ENCODE results near the gene LY9. TPM values are rescaled to one million over a fixed set of nuclear protein-coding genes. Genes with fewer than 3 reads are reported as not detected.

Gene LY9
- polyA plus RNA-seq, 3 donors: 1.4 to 2.7 (median 1.7) TPM

DNA sequence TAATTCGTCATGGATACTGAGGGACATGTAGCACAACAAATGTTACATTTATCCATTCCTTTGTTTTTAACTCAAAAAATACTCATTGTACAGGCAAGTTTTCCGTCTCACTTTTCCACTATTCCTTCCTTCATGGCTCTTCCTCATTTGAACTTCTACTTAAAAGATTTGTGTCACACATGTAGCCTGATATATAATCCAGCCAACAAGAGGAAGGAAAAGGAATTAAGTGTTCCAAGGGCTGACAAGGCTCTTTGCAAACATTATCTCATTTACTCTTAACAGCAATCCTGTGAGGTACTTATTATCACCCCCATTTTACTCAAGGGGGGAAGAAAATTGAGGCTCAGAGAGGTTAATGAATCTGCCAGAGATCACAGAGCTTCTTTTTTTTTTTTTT lies 43.8 kb downstream of the LY9 start:
- Mint-ChIP-seq H3K9me3 (peaks cover 0 to 1% (median 0%) of the 10 kb centered on the region in 7 donors), H3K36me3 (peaks cover 65 to 89% of the 10 kb centered on the region in 2 donors), H3K4me3 (no peak overlapping the region), H3K27me3 (ENCODE audit: low read depth in 3 of 3) (peaks cover 0 to 2% (median 1%) of the 10 kb centered on the region in 3 donors), H3K4me1 (peaks cover 46% of the 10 kb centered on the region), H3K27ac (no peak overlapping the region)
- DNase-seq: no peak
- no peak overlapping the region for H3K27ac ChIP-seq (ENCODE audit: low read depth in 1 of 2, low read length in 2 of 2)
- H4K20me1 ChIP-seq (ENCODE audit: insufficient read depth, low read length): peaks cover 57% of the 10 kb centered on the region
- no peak overlapping the region for H3K4me2 ChIP-seq (replicated peaks; ENCODE audit: extremely low read depth, low read length, poor library complexity, severe bottlenecking)
- peaks cover 45 to 68% of the 10 kb centered on the region in 2 donors for H3K36me3 ChIP-seq (replicated peaks in 1 of 2; ENCODE audit: control insufficient read depth in 1 of 2, insufficient read depth in 2 of 2, low read length in 2 of 2)
- H3K79me2 ChIP-seq (ENCODE audit: insufficient read depth, low read length): peaks cover 21% of the 10 kb centered on the region
- no peak overlapping the region for H2AFZ ChIP-seq (ENCODE audit: insufficient read depth, low read depth, low read length, poor library complexity, severe bottlenecking)
- intact Hi-C loops (cut with micrococcal nuclease): loop anchor here in 1 of 2 donors (5.0 to 10.0 kb wide), 2 partner anchors 113 to 115 kb away; partner anchors contain the start of gene ITLN2
- H3K4me1 ChIP-seq (ENCODE audit: control insufficient read depth in 1 of 2, insufficient read depth in 2 of 2, low read length in 2 of 2): peaks cover 34 to 43% of the 10 kb centered on the region in 2 donors
- H3K9me3 ChIP-seq (replicated peaks in 1 of 2; ENCODE audit: control insufficient read depth in 1 of 2, insufficient read depth in 1 of 2, low read length in 2 of 2): peaks cover 0 to 3% of the 10 kb centered on the region in 2 donors
- H3K27me3 ChIP-seq (ENCODE audit: control insufficient read depth in 2 of 2, insufficient read depth in 2 of 2, low read length in 2 of 2): no peaks in the 10 kb centered on the region
- WGBS (ENCODE audit: insufficient coverage): 100% methylated on average over 1 of the region's 2 CpGs
- TF ChIP-seq, protein P1, sequence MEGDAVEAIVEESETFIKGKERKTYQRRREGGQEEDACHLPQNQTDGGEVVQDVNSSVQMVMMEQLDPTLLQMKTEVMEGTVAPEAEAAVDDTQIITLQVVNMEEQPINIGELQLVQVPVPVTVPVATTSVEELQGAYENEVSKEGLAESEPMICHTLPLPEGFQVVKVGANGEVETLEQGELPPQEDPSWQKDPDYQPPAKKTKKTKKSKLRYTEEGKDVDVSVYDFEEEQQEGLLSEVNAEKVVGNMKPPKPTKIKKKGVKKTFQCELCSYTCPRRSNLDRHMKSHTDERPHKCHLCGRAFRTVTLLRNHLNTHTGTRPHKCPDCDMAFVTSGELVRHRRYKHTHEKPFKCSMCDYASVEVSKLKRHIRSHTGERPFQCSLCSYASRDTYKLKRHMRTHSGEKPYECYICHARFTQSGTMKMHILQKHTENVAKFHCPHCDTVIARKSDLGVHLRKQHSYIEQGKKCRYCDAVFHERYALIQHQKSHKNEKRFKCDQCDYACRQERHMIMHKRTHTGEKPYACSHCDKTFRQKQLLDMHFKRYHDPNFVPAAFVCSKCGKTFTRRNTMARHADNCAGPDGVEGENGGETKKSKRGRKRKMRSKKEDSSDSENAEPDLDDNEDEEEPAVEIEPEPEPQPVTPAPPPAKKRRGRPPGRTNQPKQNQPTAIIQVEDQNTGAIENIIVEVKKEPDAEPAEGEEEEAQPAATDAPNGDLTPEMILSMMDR (IDR thresholded peaks at IDR 0.05): no peak
- H3K9ac ChIP-seq (ENCODE audit: insufficient read depth, low read length, poor library complexity, severe bottlenecking): no peak overlapping the region
- no peak overlapping the region for H3K4me3 ChIP-seq (replicated peaks in 1 of 3; ENCODE audit: low read depth in 2 of 3, low read length in 3 of 3)

DNA sequence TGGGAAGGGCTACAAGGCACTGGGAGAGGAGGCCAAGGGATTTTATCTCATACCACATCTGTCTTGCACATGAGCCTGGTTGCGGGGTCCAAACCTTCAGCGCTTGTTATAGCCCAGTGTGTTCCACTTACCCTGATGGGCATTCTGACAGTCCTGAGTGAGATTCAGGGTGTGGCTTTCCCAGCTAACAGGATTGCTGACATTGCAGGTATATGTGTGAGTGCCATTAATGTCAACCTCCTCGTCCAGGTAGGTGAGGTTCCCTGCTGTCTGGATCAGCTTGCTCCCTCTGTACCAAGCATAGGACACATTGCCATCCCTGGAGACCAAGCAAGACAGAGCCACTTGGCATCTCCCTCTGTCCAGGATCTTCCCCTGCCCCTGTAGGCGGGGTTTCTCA lies 45.1 kb downstream of the LY9 start:
- TF ChIP-seq, protein P1 (IDR thresholded peaks at IDR 0.05): no peak
- no peak overlapping the region for H3K27ac Mint-ChIP-seq
- Histone ChIP-seq H3K27me3 (ENCODE audit: control insufficient read depth in 2 of 2, insufficient read depth in 2 of 2, low read length in 2 of 2) (no peaks in the 10 kb centered on the region), H3K36me3 (replicated peaks in 1 of 2; ENCODE audit: control insufficient read depth in 1 of 2, insufficient read depth in 2 of 2, low read length in 2 of 2) (peaks cover 39 to 55% of the 10 kb centered on the region in 2 donors), H3K4me2 (replicated peaks; ENCODE audit: extremely low read depth, low read length, poor library complexity, severe bottlenecking) (no peak overlapping the region), H3K4me1 (ENCODE audit: control insufficient read depth in 1 of 2, insufficient read depth in 2 of 2, low read length in 2 of 2) (peaks cover 32 to 47% of the 10 kb centered on the region in 2 donors), H3K9ac (ENCODE audit: insufficient read depth, low read length, poor library complexity, severe bottlenecking) (no peak overlapping the region), H3K79me2 (ENCODE audit: insufficient read depth, low read length) (peaks cover 30% of the 10 kb centered on the region), H2AFZ (ENCODE audit: insufficient read depth, low read depth, low read length, poor library complexity, severe bottlenecking) (no peak overlapping the region), H4K20me1 (ENCODE audit: insufficient read depth, low read length) (peaks cover 70% of the 10 kb centered on the region), H3K27ac (ENCODE audit: low read depth in 1 of 2, low read length in 2 of 2) (no peak overlapping the region), H3K9me3 (replicated peaks in 1 of 2; ENCODE audit: control insufficient read depth in 1 of 2, insufficient read depth in 1 of 2, low read length in 2 of 2) (peaks cover 0 to 5% of the 10 kb centered on the region in 2 donors), H3K4me3 (replicated peaks in 1 of 3; ENCODE audit: low read depth in 2 of 3, low read length in 3 of 3) (no peak overlapping the region)
- H3K9me3 Mint-ChIP-seq: peaks cover 0 to 3% (median 1%) of the 10 kb centered on the region in 7 donors
- WGBS (ENCODE audit: insufficient coverage): 100% methylated on average over 2 of the region's 4 CpGs
- intact Hi-C loops (cut with micrococcal nuclease): no loop called here
- no peak overlapping the region for H3K4me3 Mint-ChIP-seq
- peaks cover 52% of the 10 kb centered on the region for H3K4me1 Mint-ChIP-seq
- DNase-seq: no peak
- H3K36me3 Mint-ChIP-seq: peaks cover 59 to 89% of the 10 kb centered on the region in 2 donors
- peaks cover 0 to 2% (median 1%) of the 10 kb centered on the region in 3 donors for H3K27me3 Mint-ChIP-seq (ENCODE audit: low read depth in 3 of 3)

All from CD14-positive monocyte (primary cell).